Suprapubic skin (tissue), 3 donors: ENCODE measurements around the gene SYDE2.
"Not testable (repeated sequence)": the region's sequence is repeated elsewhere in the genome, so short reads cannot be mapped to it uniquely, and the experiment has no call there.

Experiments used
- CTCF ChIP-seq, 2 donors: fragments of 200-600 bp in 1 of 2; fragments of 450-650 bp in 1 of 2; sonication (generic) in 1 of 2; IDR thresholded peaks; one replicate each; pipeline ENCODE4 v1.5.1; 2016 to 2019; ENCODE audit warnings: antibody characterized with exemption in 2 of 2, mild to moderate bottlenecking in 1 of 2, moderate library complexity in 1 of 2
- EP300 ChIP-seq: sonication (generic); formaldehyde crosslinking; IDR thresholded peaks from one replicate; pipeline ENCODE4 v1.6.1; 2017; ENCODE audit warnings: antibody characterized with exemption
- POLR2A ChIP-seq, 2 donors: fragments of 450-650 bp; IDR thresholded peaks; one replicate each; pipeline ENCODE4 v1.6.1; 2017; ENCODE audit warnings: antibody characterized with exemption in 2 of 2, mild to moderate bottlenecking in 2 of 2, moderate library complexity in 2 of 2

GRCh38 chr1:85249042-85249441, 48.2 kb upstream of the SYDE2 start:
- TF ChIP-seq CTCF (IDR thresholded peaks at IDR 0.05); EP300; POLR2A (IDR thresholded peaks at IDR 0.05): not testable (repeated sequence)
